Mesothelial cell of epicardium (in vitro differentiated cells): ENCODE data around the gene SPOCD1. TPM values are rescaled to one million over a fixed set of nuclear protein-coding genes. Genes with fewer than 3 reads are reported as not detected.

Experiments used
- DNase-seq, 2 experiments: peaks; one replicate each; pipeline ENCODE4 v3.0.0; 2021; ENCODE audit warnings: low spot score in 2 of 2; ENCODE audit not compliant: unreplicated experiment in 2 of 2
- H3K27ac Mint-ChIP-seq: 2 replicates; pipeline ENCODE4 v1.8.0; 2021; ENCODE audit warnings: mixed read lengths
- H3K27me3 Mint-ChIP-seq: 2 replicates; pipeline ENCODE4 v1.8.0; 2021; ENCODE audit warnings: low read depth, mixed read lengths
- H3K36me3 Mint-ChIP-seq: 2 replicates; pipeline ENCODE4 v1.8.0; 2021; ENCODE audit warnings: mixed read lengths
- H3K4me1 Mint-ChIP-seq: 2 replicates; pipeline ENCODE4 v1.8.0; 2021; ENCODE audit warnings: mixed read lengths
- H3K4me3 Mint-ChIP-seq: 2 replicates; pipeline ENCODE4 v1.8.0; 2021; ENCODE audit warnings: mild to moderate bottlenecking, moderate library complexity, mixed read lengths
- H3K9me3 Mint-ChIP-seq: 2 replicates; pipeline ENCODE4 v1.8.0; 2021; ENCODE audit warnings: mixed read lengths
- total RNA-seq: library from RNA; stranded (reverse); gene quantifications from 3 replicates; pipeline ENCODE4 v1.2.1, GENCODE V29; 2021
- TF ChIP-seq, protein P1 (sequence below): fragments of 200-600 bp; sonication (generic); IDR thresholded peaks from one replicate; pipeline ENCODE4 v1.5.0; 2021; ENCODE audit warnings: antibody characterized with exemption; ENCODE audit not compliant: unreplicated experiment

SPOCD1 gene
- 0.75 to 1.3 TPM (median 1.0 TPM) in 3 replicates for total RNA-seq

DNA sequence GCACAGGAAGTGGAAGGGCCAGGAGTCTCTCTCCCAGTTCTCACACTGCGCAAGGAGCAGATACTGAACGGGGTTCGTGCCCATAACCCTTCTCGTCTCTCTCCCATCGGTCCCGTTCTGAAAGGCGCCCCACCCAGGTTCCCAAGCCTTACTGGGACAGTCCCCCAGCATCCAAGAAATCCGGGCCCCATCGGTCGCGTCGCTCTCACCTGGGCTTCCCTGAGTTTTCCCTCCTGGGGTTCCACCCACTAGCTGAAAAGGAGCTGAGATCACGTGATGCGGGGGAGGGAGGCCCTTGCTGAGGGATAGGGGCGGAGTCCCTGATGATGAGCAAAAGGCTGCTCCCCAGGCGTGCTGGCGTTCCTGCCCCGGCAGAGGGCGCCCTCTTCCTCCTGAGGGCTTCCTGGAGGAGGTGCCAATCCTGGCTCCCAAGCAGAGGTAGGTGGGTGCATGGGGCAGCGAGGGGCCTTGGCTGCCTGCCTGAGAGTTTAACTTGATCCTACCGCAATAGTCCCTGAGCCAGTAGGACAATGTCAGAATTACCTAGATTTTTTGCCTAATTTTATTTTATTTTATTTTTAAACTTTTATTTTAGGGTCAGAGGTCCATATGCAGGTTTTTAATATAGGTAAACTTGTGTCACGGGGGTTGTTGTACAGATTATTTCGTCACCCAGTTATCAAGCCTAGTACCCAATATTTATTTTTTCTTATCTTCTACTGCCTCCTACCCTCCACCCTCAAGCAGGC, at the start of gene SPOCD1:
Gene SPOCD1, minus strand, starts transcription at position 271 of the 749 bp plus-strand sequence. CDS start 689 bp downstream, outside the sequence.
- DNase-seq, result peak; percentile 49 to 55
- Mint-ChIP-seq H3K27ac (no peak within 1 kb of the TSS), H3K9me3 (peaks cover 3% of the 10 kb centered on the region), H3K4me1 (peaks cover 4% of the 10 kb centered on the region), H3K27me3 (no peaks in the 10 kb centered on the region), H3K36me3 (no peaks in the 10 kb centered on the region), H3K4me3 (no peak within 1 kb of the TSS)
- TF ChIP-seq, protein P1, sequence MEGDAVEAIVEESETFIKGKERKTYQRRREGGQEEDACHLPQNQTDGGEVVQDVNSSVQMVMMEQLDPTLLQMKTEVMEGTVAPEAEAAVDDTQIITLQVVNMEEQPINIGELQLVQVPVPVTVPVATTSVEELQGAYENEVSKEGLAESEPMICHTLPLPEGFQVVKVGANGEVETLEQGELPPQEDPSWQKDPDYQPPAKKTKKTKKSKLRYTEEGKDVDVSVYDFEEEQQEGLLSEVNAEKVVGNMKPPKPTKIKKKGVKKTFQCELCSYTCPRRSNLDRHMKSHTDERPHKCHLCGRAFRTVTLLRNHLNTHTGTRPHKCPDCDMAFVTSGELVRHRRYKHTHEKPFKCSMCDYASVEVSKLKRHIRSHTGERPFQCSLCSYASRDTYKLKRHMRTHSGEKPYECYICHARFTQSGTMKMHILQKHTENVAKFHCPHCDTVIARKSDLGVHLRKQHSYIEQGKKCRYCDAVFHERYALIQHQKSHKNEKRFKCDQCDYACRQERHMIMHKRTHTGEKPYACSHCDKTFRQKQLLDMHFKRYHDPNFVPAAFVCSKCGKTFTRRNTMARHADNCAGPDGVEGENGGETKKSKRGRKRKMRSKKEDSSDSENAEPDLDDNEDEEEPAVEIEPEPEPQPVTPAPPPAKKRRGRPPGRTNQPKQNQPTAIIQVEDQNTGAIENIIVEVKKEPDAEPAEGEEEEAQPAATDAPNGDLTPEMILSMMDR, result peak; percentile 42

DNA sequence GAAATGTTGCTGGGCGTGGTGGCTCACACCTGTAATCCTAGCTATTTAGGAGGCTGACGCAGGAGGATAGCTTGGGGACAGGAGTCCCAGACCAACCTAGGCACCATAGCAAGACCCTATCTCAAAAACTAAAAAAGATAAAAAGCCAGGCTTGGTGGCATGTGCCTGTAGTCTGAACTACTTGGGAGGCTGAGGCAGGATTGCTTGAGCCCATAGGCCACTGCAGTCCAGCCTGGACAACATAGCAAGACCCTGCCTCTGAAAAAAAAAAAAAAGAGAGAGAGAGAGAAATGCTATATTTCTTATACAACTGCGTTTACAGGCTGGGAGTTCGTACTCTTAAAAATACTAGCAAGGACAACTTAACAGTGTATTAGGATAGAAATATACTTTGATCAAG, 46.2 kb upstream of the SPOCD1 start:
- Mint-ChIP-seq H3K27me3 (no peaks in the 10 kb centered on the region), H3K9me3 (no peaks in the 10 kb centered on the region), H3K4me3 (no peak overlapping the region), H3K27ac (no peak overlapping the region), H3K36me3 (no peaks in the 10 kb centered on the region), H3K4me1 (no peaks in the 10 kb centered on the region)
- DNase-seq, result no peak
- TF ChIP-seq, protein P1, result no peak

DNA sequence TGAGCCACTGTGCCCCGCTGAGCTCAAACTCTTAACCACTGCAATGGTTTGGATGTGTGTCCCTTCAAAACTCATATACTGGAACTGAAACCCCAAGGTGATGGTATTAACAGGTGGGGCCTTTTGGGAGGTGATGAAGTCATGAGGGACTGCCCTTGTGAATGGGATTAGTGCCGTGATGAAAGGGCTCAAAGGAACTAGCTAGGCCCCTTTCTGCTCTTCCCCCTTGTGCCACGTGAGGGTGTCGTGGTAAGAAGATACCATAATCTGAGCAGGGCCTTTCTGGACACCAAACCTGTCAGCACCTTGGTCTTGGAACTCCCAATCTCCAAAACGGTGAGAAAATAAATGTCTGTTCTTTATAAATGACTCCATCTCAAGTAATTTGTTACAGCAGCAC, 45.5 kb upstream of the SPOCD1 start:
- no peak overlapping the region for H3K4me3 Mint-ChIP-seq
- H3K9me3 Mint-ChIP-seq, result no peaks in the 10 kb centered on the region
- H3K36me3 Mint-ChIP-seq, result no peaks in the 10 kb centered on the region
- H3K27me3 Mint-ChIP-seq, result no peaks in the 10 kb centered on the region
- no peak for DNase-seq
- TF ChIP-seq, protein P1, result no peak
- no peaks in the 10 kb centered on the region for H3K4me1 Mint-ChIP-seq
- no peak overlapping the region for H3K27ac Mint-ChIP-seq

DNA sequence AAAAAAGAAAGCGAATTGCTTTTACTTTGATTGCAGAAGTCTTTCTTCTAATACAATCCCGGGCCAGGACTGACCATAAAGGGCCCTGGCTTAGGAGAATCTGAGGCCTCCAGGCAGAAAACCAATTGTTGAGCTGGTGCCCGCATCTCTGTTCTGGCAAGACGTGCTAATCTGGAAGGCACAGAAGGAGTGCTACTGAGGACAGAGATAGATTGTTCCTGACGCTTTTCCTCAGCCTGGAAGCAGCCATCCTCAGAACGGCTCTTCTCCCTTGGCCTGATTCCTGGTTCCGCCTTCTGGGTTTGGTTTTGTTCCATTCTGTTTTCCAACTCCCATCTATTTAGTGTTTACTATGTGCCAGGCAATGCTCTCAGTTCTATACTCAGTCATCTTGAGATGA, 44.8 kb upstream of the SPOCD1 start:
- no peaks in the 10 kb centered on the region for H3K9me3 Mint-ChIP-seq
- no peaks in the 10 kb centered on the region for H3K4me1 Mint-ChIP-seq
- no peak overlapping the region for H3K4me3 Mint-ChIP-seq
- TF ChIP-seq, protein P1, result no peak
- no peak for DNase-seq
- no peaks in the 10 kb centered on the region for H3K36me3 Mint-ChIP-seq
- no peak overlapping the region for H3K27ac Mint-ChIP-seq
- H3K27me3 Mint-ChIP-seq, result no peaks in the 10 kb centered on the region

DNA sequence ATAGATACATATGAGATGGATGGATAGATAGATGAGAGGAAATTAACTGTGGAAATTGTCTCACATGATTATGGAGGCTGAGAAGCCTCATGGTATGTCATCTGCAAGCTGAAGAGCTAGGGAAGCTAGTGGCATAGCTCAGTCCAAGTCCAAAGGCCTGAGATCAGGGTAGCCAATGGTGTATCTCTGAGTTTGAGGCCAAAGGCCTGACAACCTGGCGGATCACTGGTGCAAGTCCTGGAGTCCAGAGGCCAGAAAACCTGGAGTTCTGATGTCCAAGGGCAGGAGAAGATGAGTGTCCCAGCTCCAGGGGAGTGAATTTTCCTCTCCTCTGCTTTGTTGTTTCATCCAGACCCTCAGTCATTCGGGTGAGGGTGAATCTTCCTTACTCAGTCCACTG, 43.9 kb upstream of the SPOCD1 start:
- Mint-ChIP-seq H3K9me3 (no peaks in the 10 kb centered on the region), H3K36me3 (no peaks in the 10 kb centered on the region), H3K27ac (no peak overlapping the region), H3K4me3 (no peak overlapping the region), H3K4me1 (no peaks in the 10 kb centered on the region), H3K27me3 (no peaks in the 10 kb centered on the region)
- no peak for DNase-seq
- TF ChIP-seq, protein P1, result no peak

DNA sequence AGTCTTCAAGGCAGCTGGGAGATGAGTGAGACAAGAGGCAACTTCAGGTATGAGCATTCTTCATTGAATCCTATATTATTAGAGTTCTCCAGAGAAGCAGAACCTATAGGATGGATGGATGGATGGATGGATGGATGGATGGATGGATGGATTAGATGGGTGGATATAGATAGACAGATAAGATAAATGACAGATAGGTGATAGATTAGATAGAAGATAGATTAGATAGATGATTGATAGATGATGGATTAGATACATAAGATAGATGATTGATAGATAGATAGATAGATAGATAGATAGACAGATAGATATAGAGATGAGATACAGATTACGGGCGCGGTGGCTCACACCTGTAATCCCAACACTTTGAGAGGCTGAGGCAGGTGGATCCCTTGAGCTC, 43.2 kb upstream of the SPOCD1 start:
- TF ChIP-seq, protein P1, result no peak
- Mint-ChIP-seq H3K9me3 (no peaks in the 10 kb centered on the region), H3K27ac (no peak overlapping the region), H3K27me3 (no peaks in the 10 kb centered on the region), H3K4me1 (no peaks in the 10 kb centered on the region), H3K4me3 (no peak overlapping the region), H3K36me3 (no peaks in the 10 kb centered on the region)
- DNase-seq, result no peak
